Pancreas (tissue), 10 donors: ENCODE data around the gene SLC39A11. TPM values are rescaled to one million over a fixed set of nuclear protein-coding genes. Genes with fewer than 3 reads are reported as not detected.

Source experiments
- ATAC-seq, 4 donors: fragments of 200-7000 bp; cut with Tn5 transposase; one replicate each; pipeline versions ENCODE4 v1.8.0 to v1.9.1; 2020; ENCODE audit warnings: mild to moderate bottlenecking in 4 of 4, moderate library complexity in 4 of 4
- DNase-seq, 6 donors: peaks; one replicate each; pipeline ENCODE4 v3.0.0-alpha.2; 2020
- FAIRE-seq: peaks from 2 replicates; lab custom pipeline; 2012; peaks lifted over from hg19 to GRCh38; lab: Jason Lieb, UNC
- H3K27ac ChIP-seq, 4 donors: fragments of 200-600 bp; sonication (generic); 1 replicate in 3 of 4; 2 replicates in 1 of 4; pipeline versions ENCODE4 v1.5.0 to v1.8.0; 2020
- H3K27me3 ChIP-seq, 4 donors: fragments of 200-600 bp; one replicate each; pipeline ENCODE4 v1.8.0; 2021
- H3K36me3 ChIP-seq, 3 donors: fragments of 200-600 bp; sonication (generic) in 1 of 3; one replicate each; pipeline versions ENCODE4 v1.5.0 to v1.8.0; 2020 to 2021
- H3K4me1 ChIP-seq, 3 donors: fragments of 200-600 bp; one replicate each; pipeline ENCODE4 v1.8.0; 2021
- H3K4me3 ChIP-seq, 4 donors: fragments of 200-600 bp; sonication (generic) in 2 of 4; one replicate each; pipeline versions ENCODE4 v1.5.0 to v1.8.0; 2020 to 2021
- H3K9me3 ChIP-seq, 4 donors: fragments of 200-600 bp; one replicate each; pipeline ENCODE4 v1.8.0; 2021
- CTCF ChIP-seq, 4 donors: fragments of 200-600 bp; sonication (generic) in 3 of 4; IDR thresholded peaks; one replicate each; pipeline versions ENCODE4 v1.5.0 to v1.8.0; 2021; ENCODE audit warnings: antibody characterized with exemption in 4 of 4
- WGBS, 2 donors: extraction: QIAGEN DNeasy Blood & Tissue Kit; methylation state at CpG; one replicate each; pipeline ENCODE4 v1.1.7; 2013; 5-methylcytosine and 5-hydroxymethylcytosine counted together
- intact Hi-C, 3 donors: fragments of 100-400 bp; cut with DNase I; formaldehyde crosslinking; loops; one replicate each; pipeline versions ENCODE4 v1.11.1 to v1.14.2; 2022
- polyA plus RNA-seq, 2 donors: library from polyadenylated mRNA; stranded (reverse); fragments of 200-250 nt; gene quantifications; one replicate each; pipeline ENCODE4 v1.2.3, GENCODE V29; 2013
- total RNA-seq, 6 donors: library from RNA; stranded (reverse); fragmentation: NEBNext Ultra II Directional in 4 of 6; extraction: Animal tissue kit (Norgen Biotek cat#: 25700) in 4 of 6; gene quantifications; one replicate each; pipeline versions ENCODE4 v1.2.1 to v1.2.4, GENCODE V29; 2021 to 2023
- donor health status: healthy with polysubstance abuse.
- donor health status: DM: no; HTN: no; CAD: no; lungs with moderate emphysema.
- donor health status: DM: no; HTN: no; CAD: no.
- donor health status: control.
- donor health status: control.
- donor health status: Bipolar disorder and iron deficiency.
- donor health status: DM: yes; HTN: yes; CAD: no.
- donor health status: DM: no; HTN: no; CAD: no.
- donor health status: DM: no; HTN: no; CAD: no.
- donor health status: DM: yes; HTN: yes; CAD: no.

SLC39A11 gene
- total and polyA plus RNA-seq, 8 donors = 7.9 to 32.9 (median 19.9) TPM

- ATAC-seq (no peak), FAIRE-seq (no peak), DNase-seq (no peak)
- WGBS, 2 donors = 96 to 100% methylated on average over 3 of the region's 3 CpGs
- Histone ChIP-seq H3K27ac (no peak overlapping the region), H3K9me3 (no peaks in the 10 kb centered on the region), H3K4me3 (no peak overlapping the region), H3K4me1 (no peaks in the 10 kb centered on the region), H3K27me3 (no peaks in the 10 kb centered on the region), H3K36me3 (no peaks in the 10 kb centered on the region)
- intact Hi-C loops = loop anchor here in 1 of 3 donors (10.0 kb wide), 1 partner anchor 135 kb away; no protein-coding TSS in a partner anchor
- no peak for TF ChIP-seq CTCF (IDR thresholded peaks at IDR 0.05)
These were observed 392.3 kb downstream of the SLC39A11 start for GRCh38 chr17:72700226-72700625.

- intact Hi-C loops = no loop called here
- TF ChIP-seq CTCF (IDR thresholded peaks at IDR 0.05) = no peak
These were observed 392.9 kb downstream of the SLC39A11 start for GRCh38 chr17:72699545-72699944.

GRCh38 chr17:72697602-72698146 lies 394.8 kb downstream of the SLC39A11 start:
- FAIRE-seq = no peak
- intact Hi-C loops = no loop called here
- peak overlapping the region in 2 of 4 donors; percentile 14 to 31 for H3K27ac ChIP-seq
- WGBS, 2 donors = 62 to 74% methylated on average over 9 of the region's 9 CpGs
- TF ChIP-seq CTCF (IDR thresholded peaks at IDR 0.05) = no peak
- H3K4me3 ChIP-seq = no peak overlapping the region
- H3K4me1 ChIP-seq = no peaks in the 10 kb centered on the region
- ATAC-seq = peak in 3 of 4 donors; percentile 22 to 76 (median 74)
- no peaks in the 10 kb centered on the region for H3K27me3 ChIP-seq
- no peaks in the 10 kb centered on the region for H3K36me3 ChIP-seq
- no peak for DNase-seq
- H3K9me3 ChIP-seq = no peaks in the 10 kb centered on the region

More at GRCh38 chr17:72699545-72699944, 392.9 kb downstream of the SLC39A11 start:
- no peak overlapping the region for H3K27ac ChIP-seq
- no peaks in the 10 kb centered on the region for H3K27me3 ChIP-seq
- H3K36me3 ChIP-seq = no peaks in the 10 kb centered on the region
- no peaks in the 10 kb centered on the region for H3K4me1 ChIP-seq
- H3K9me3 ChIP-seq = no peaks in the 10 kb centered on the region
- ATAC-seq = peak in 3 of 4 donors; percentile 35 to 70 (median 60)
- FAIRE-seq = no peak
- 76 to 78% methylated on average over 4 of the region's 4 CpGs for WGBS, 2 donors
- H3K4me3 ChIP-seq = no peak overlapping the region
- DNase-seq = no peak

- H3K27ac ChIP-seq = no peak overlapping the region
- H3K4me1 ChIP-seq = no peaks in the 10 kb centered on the region
- no peaks in the 10 kb centered on the region for H3K36me3 ChIP-seq
- H3K4me3 ChIP-seq = no peak overlapping the region
- H3K27me3 ChIP-seq = no peaks in the 10 kb centered on the region
- ATAC-seq (no peak), FAIRE-seq (no peak), DNase-seq (no peak)
- 91 to 95% methylated on average over 8 of the region's 8 CpGs for WGBS, 2 donors
- intact Hi-C loops = no loop called here
- H3K9me3 ChIP-seq = no peaks in the 10 kb centered on the region
- TF ChIP-seq CTCF (IDR thresholded peaks at IDR 0.05) = no peak
These were observed 395.8 kb downstream of the SLC39A11 start for GRCh38 chr17:72696721-72697120.

- no peak overlapping the region for H3K4me3 ChIP-seq
- intact Hi-C loops = no loop called here
- no peaks in the 10 kb centered on the region for H3K9me3 ChIP-seq
- 95 to 100% methylated on average over 8 to 9 of the region's 9 CpGs for WGBS, 2 donors
- DNase-seq = no peak
- ATAC-seq = no peak
- H3K36me3 ChIP-seq = no peaks in the 10 kb centered on the region
- TF ChIP-seq CTCF (IDR thresholded peaks at IDR 0.05) = no peak
- FAIRE-seq = no peak
- H3K27ac ChIP-seq = no peak overlapping the region
- no peaks in the 10 kb centered on the region for H3K27me3 ChIP-seq
- no peaks in the 10 kb centered on the region for H3K4me1 ChIP-seq
These were observed 396.3 kb downstream of the SLC39A11 start for GRCh38 chr17:72696156-72696555.
